Muscle of leg (tissue), 11 donors: ENCODE results near the gene TRIM52. TPM values are rescaled to one million over a fixed set of nuclear protein-coding genes. Genes with fewer than 3 reads are reported as not detected.

Experiments
- DNase-seq: peaks from one replicate; pipeline ENCODE4 v3.0.0; 2013
- H3K27ac ChIP-seq: one replicate; pipeline ENCODE4 v1.5.1; 2013; ENCODE audit warnings: mild to moderate bottlenecking, low read length, control low read depth
- H3K27me3 ChIP-seq: one replicate; pipeline ENCODE4 v1.6.1; 2013; ENCODE audit warnings: low read length; ENCODE audit not compliant: control insufficient read depth, insufficient read depth
- H3K36me3 ChIP-seq: one replicate; pipeline ENCODE4 v1.6.1; 2013; ENCODE audit warnings: low read length; ENCODE audit not compliant: control insufficient read depth, insufficient read depth
- H3K4me1 ChIP-seq: one replicate; pipeline ENCODE4 v1.6.1; 2013; ENCODE audit warnings: low read length; ENCODE audit not compliant: control insufficient read depth, insufficient read depth
- H3K4me3 ChIP-seq: one replicate; pipeline ENCODE4 v1.5.1; 2013; ENCODE audit warnings: low read length, control low read depth
- H3K9me3 ChIP-seq: replicated peaks from 2 replicates; pipeline ENCODE4 v1.6.1; 2013; ENCODE audit warnings: low read depth, low read length; ENCODE audit not compliant: control insufficient read depth
- WGBS: methylation state at CpG from one replicate; pipeline ENCODE4 v1.1.5; 2013; ENCODE audit warnings: missing lambda C conversion rate; ENCODE audit not compliant: insufficient coverage; 5-methylcytosine and 5-hydroxymethylcytosine counted together
- polyA plus RNA-seq, 8 donors: library from polyadenylated mRNA; unstranded; fragments of 120-200 nt; gene quantifications; one replicate each; pipeline versions ENCODE4 v1.2.1 to v1.2.3, GENCODE V29; 2013; ENCODE audit warnings: inconsistent platforms in 1 of 8, low replicate concordance in 1 of 8; ENCODE audit not compliant: insufficient read length in 8 of 8, insufficient read depth in 1 of 8
- total RNA-seq: library from RNA; stranded (reverse); fragments of 120-200 nt; gene quantifications from one replicate; pipeline ENCODE4 v1.2.4, GENCODE V29; 2013

TRIM52 gene
- total and polyA plus RNA-seq, 9 donors: 8.3 to 20.6 (median 11.3) TPM

- peak overlapping the region; percentile 98 for H3K27ac ChIP-seq
- no peak for DNase-seq
- under 1% methylated on average over 16 of the region's 25 CpGs for WGBS
- H3K36me3 ChIP-seq: peaks cover 47% of the 10 kb centered on the region
- peak overlapping the region; percentile 89 for H3K4me3 ChIP-seq
- H3K4me1 ChIP-seq: peaks cover 42% of the 10 kb centered on the region
- no peaks in the 10 kb centered on the region for H3K9me3 ChIP-seq
- no peaks in the 10 kb centered on the region for H3K27me3 ChIP-seq
These were observed 17.9 kb downstream of the TRIM52 start for GRCh38 chr5:181243018-181243563.

DNA sequence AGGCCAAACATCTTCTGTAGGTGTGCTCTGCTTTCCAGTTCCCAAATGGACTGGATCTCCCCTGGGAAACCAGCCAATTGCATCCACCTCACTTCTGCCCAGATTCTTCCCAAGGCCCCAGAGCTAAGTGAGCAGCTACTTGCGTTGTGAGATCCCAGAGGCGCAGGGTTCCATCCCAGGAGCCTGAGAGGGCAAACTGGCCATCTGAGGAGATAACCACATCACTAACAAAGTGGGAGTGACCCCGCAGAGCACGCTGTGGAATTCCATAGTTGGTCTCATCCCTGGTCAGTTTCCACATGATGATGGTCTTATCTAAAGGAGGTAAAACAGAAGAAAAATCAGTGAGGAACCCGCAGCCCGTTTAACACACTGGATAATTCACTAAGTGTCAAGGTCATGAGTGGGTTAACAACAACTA, 18.9 kb downstream of the TRIM52 start:
- Histone ChIP-seq H3K4me1 (peaks cover 33% of the 10 kb centered on the region), H3K9me3 (no peaks in the 10 kb centered on the region), H3K36me3 (peaks cover 55% of the 10 kb centered on the region), H3K27ac (no peak overlapping the region), H3K4me3 (peak overlapping the region; percentile 89), H3K27me3 (no peaks in the 10 kb centered on the region)
- WGBS: 41% methylated on average over 5 of the region's 6 CpGs
- no peak for DNase-seq

DNA sequence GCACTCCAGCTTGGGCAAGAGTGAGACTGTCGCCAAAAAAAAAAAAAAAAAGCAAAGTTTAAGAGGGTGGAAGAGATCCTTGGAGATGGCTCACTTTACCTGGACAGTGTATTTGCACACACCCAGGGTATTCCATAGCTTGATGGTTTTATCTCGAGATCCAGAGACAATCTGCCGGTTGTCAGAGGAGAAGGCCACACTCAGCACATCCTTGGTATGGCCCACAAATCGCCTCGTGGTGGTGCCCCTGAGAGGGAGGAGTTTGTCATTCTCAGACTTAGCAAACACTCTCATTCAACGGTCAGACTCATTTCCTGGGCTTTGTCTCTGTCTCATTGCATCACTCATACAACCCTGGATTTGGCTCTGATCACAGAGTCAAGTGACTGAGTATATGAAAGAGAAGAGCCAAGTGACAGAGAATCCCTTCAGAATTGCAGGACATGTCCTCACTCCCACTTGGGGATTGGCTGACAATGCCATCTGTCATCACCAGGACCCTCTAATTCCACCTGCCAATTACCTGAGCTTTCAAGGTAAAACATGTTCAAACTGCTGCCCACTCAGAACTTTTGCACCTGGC, 19.5 kb downstream of the TRIM52 start:
- H3K27me3 ChIP-seq: no peaks in the 10 kb centered on the region
- H3K9me3 ChIP-seq: no peaks in the 10 kb centered on the region
- H3K27ac ChIP-seq: no peak overlapping the region
- H3K4me3 ChIP-seq: no peak overlapping the region
- peaks cover 61% of the 10 kb centered on the region for H3K36me3 ChIP-seq
- no peak for DNase-seq
- 80% methylated on average over 2 of the region's 6 CpGs for WGBS
- peaks cover 31% of the 10 kb centered on the region for H3K4me1 ChIP-seq

GRCh38 chr5:181239062-181239663, 21.8 kb downstream of the TRIM52 start:
- Histone ChIP-seq H3K4me3 (no peak overlapping the region), H3K4me1 (peaks cover 25% of the 10 kb centered on the region), H3K27ac (no peak overlapping the region), H3K9me3 (no peaks in the 10 kb centered on the region), H3K27me3 (no peaks in the 10 kb centered on the region), H3K36me3 (peaks cover 83% of the 10 kb centered on the region)
- WGBS: 82% methylated on average over 5 of the region's 9 CpGs
- DNase-seq: no peak

GRCh38 chr5:181237729-181238385, 23.1 kb downstream of the TRIM52 start:
- peaks cover 95% of the 10 kb centered on the region for H3K36me3 ChIP-seq
- DNase-seq: no peak
- H3K4me3 ChIP-seq: no peak overlapping the region
- no peaks in the 10 kb centered on the region for H3K9me3 ChIP-seq
- H3K27ac ChIP-seq: no peak overlapping the region
- no peaks in the 10 kb centered on the region for H3K27me3 ChIP-seq
- H3K4me1 ChIP-seq: peaks cover 24% of the 10 kb centered on the region
- WGBS: 98% methylated on average over 4 of the region's 5 CpGs

DNA sequence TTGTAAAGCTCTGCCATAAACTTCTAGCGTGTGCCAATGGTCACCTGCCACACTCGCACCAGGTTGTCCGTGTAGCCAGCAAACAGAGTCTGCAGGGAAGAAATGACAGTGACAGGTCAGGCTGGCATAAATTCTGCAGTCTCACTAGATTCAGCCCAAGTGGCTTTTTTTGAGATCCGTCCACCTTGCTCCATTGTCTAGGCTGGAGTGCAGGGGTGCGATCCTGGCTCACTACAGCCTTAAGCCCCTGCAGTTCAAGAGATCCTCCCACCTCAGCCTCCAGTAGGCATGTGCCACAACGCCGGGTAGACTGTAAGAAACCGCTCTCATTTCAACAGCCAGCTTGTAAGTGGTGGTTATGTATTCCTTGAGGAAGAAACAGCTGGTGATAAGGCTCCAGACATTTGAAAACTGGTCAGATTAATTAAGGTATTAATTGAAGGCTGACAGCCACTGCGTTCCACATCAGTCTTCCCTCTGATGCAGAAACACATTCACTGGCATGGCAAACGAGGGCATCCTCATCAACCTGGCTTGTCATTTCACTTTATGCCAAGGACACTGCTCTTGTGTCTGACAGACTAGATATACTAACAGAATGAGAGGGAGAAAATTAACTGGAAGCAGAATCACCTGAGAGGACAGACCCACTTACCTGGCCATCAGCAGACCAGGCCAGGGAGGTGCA, 23.8 kb downstream of the TRIM52 start:
- peaks cover 21% of the 10 kb centered on the region for H3K4me1 ChIP-seq
- H3K9me3 ChIP-seq: no peaks in the 10 kb centered on the region
- no peaks in the 10 kb centered on the region for H3K27me3 ChIP-seq
- no peak for DNase-seq
- no peak overlapping the region for H3K27ac ChIP-seq
- WGBS: 95% methylated on average over 6 of the region's 10 CpGs
- H3K36me3 ChIP-seq: peaks cover 97% of the 10 kb centered on the region
- no peak overlapping the region for H3K4me3 ChIP-seq

GRCh38 chr5:181236471-181236870, 24.5 kb downstream of the TRIM52 start:
- H3K27ac ChIP-seq: no peak overlapping the region
- no peak overlapping the region for H3K4me3 ChIP-seq
- no peak for DNase-seq
- H3K27me3 ChIP-seq: no peaks in the 10 kb centered on the region
- no CpG with 5 or more reads among the region's 6 CpGs for WGBS
- H3K4me1 ChIP-seq: peaks cover 14% of the 10 kb centered on the region
- peaks cover 97% of the 10 kb centered on the region for H3K36me3 ChIP-seq
- no peaks in the 10 kb centered on the region for H3K9me3 ChIP-seq

DNA sequence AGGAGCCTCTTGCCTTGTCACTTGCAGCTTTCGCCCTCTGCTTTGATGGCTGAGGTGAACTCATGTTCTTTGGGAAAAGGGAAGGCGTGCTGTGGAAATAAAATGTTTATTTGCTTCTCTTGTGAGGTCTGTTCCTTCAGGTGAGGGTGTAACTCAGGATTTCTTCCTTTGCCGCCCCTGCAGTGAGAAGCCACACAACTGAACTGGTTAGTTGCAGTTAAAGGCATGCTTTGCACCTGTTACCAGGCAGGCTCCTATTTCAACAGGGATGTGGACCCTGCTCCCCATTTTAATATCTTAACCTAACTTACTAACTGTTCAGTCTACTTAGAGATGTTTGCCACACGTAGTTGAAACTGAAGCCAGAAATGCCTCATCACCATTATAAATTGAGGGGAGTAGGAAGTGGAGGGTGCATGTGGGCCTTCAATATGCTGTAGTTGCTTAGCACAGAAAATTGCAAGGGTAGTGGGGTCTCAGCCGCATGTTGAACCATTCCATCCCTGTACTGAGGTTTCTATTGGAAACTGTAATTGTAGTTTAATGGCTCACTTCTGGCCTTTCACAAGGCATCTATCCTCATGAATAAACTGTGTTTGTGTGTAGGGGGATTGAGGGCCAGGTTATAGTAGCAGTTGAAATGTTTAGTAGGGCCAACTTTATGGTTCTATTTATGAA, 25.1 kb downstream of the TRIM52 start:
- 89% methylated on average over 2 of the region's 5 CpGs for WGBS
- no peak overlapping the region for H3K4me3 ChIP-seq
- no peaks in the 10 kb centered on the region for H3K27me3 ChIP-seq
- peaks cover 97% of the 10 kb centered on the region for H3K36me3 ChIP-seq
- no peak for DNase-seq
- no peaks in the 10 kb centered on the region for H3K9me3 ChIP-seq
- peaks cover 13% of the 10 kb centered on the region for H3K4me1 ChIP-seq
- H3K27ac ChIP-seq: no peak overlapping the region

DNA sequence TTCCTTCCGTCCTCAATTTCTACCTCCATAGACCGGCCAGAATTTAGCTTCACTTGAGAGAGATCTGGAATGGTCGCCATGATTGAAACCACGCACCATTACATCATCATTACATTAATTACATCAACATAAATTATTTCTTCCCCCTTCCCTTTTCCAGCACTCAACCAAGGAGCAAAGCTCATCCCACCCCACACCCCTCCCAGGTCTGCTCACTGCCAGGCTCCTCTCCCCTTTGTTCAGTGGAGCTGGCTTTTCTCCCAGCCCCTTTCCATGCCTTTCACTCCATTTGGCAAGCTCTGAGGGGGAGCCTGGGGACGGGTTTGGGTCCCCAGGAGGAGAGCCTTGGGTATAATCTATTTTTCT, 25.6 kb downstream of the TRIM52 start:
- no peak overlapping the region for H3K4me3 ChIP-seq

More for the DNA sequence above, 25.6 kb downstream of the TRIM52 start:
- Histone ChIP-seq H3K36me3 (peaks cover 97% of the 10 kb centered on the region), H3K27ac (peak overlapping the region; percentile 3), H3K9me3 (no peaks in the 10 kb centered on the region), H3K4me1 (peaks cover 13% of the 10 kb centered on the region), H3K27me3 (no peaks in the 10 kb centered on the region)
- WGBS: 46% methylated on average over 3 of the region's 5 CpGs
- DNase-seq: no peak
